Measurements from ENCODE around the gene DIRAS2. TPM values are rescaled to one million over a fixed set of nuclear protein-coding genes. Genes with fewer than 3 reads are reported as not detected.

Gene DIRAS2
- polyA plus RNA-seq, 1 donor (not counting 4 experiments of a cell fraction or from before 2014, with no cell fraction given): not detected

- Histone ChIP-seq H2AFZ (ENCODE audit: control insufficient read depth, low read length) (no peak overlapping the region), H3K4me1 (ENCODE audit: control insufficient read depth, extremely low read depth, insufficient read depth, low read length) (no peaks in the 10 kb centered on the region), H4K20me1 (ENCODE audit: control insufficient read depth, extremely low read depth, insufficient read depth, low read length) (no peaks in the 10 kb centered on the region), H3K36me3 (ENCODE audit: control insufficient read depth in 2 of 2, extremely low read depth in 1 of 2, insufficient read depth in 2 of 2, low read length in 2 of 2) (no peaks in the 10 kb centered on the region), H3K9me1 (ENCODE audit: control insufficient read depth, extremely low read depth, insufficient read depth, low read length) (no peaks in the 10 kb centered on the region), H3K4me3 (ENCODE audit: control insufficient read depth in 2 of 3, extremely low read depth in 1 of 3, insufficient read depth in 2 of 3, low read depth in 1 of 3, low read length in 3 of 3) (no peak overlapping the region), H3K9ac (ENCODE audit: control insufficient read depth, extremely low read depth, insufficient read depth, low read length) (no peak overlapping the region), H3K27me3 (ENCODE audit: control insufficient read depth, extremely low read depth, insufficient read depth, low read length) (peaks cover 9% of the 10 kb centered on the region), H3K27ac (ENCODE audit: control insufficient read depth, insufficient read depth, low read length) (no peak overlapping the region), H3K4me2 (ENCODE audit: control insufficient read depth, extremely low read depth, insufficient read depth, low read depth, low read length) (no peak overlapping the region), H3K79me2 (ENCODE audit: control insufficient read depth, insufficient read depth, low read length) (no peaks in the 10 kb centered on the region), H3K9me3 (ENCODE audit: control insufficient read depth, low read depth, low read length) (no peaks in the 10 kb centered on the region)
- dilution Hi-C loops (cut with MboI; ENCODE audit: extremely low pct_ligation_motif_present, low sequenced_read_pairs): no loop called here
- TF ChIP-seq CTCF (optimal IDR thresholded peaks at IDR 0.05 in 1 of 3, IDR thresholded peaks at IDR 0.05 in 1 of 3, conservative IDR thresholded peaks at IDR 0.05 in 1 of 3; ENCODE audit: extremely low read depth in 1 of 3, insufficient read depth in 2 of 3, low read length in 3 of 3): no peak
- no peak for TF ChIP-seq EZH2 (IDR thresholded peaks at IDR 0.05; ENCODE audit: low read length)
- no peak for DNase-seq (ENCODE audit: low read depth, low spot score)
- FAIRE-seq: no peak
Observed at GRCh38 chr9:90632647-90633207, 9.9 kb downstream of the DIRAS2 start.

GRCh38 chr9:90631964-90632363, 10.7 kb downstream of the DIRAS2 start:
- Histone ChIP-seq H3K4me1 (ENCODE audit: control insufficient read depth, extremely low read depth, insufficient read depth, low read length) (no peaks in the 10 kb centered on the region), H3K4me3 (ENCODE audit: control insufficient read depth in 2 of 3, extremely low read depth in 1 of 3, insufficient read depth in 2 of 3, low read depth in 1 of 3, low read length in 3 of 3) (no peak overlapping the region), H2AFZ (ENCODE audit: control insufficient read depth, low read length) (no peak overlapping the region), H3K4me2 (ENCODE audit: control insufficient read depth, extremely low read depth, insufficient read depth, low read depth, low read length) (no peak overlapping the region), H3K27ac (ENCODE audit: control insufficient read depth, insufficient read depth, low read length) (no peak overlapping the region), H4K20me1 (ENCODE audit: control insufficient read depth, extremely low read depth, insufficient read depth, low read length) (no peaks in the 10 kb centered on the region), H3K9ac (ENCODE audit: control insufficient read depth, extremely low read depth, insufficient read depth, low read length) (no peak overlapping the region), H3K9me3 (ENCODE audit: control insufficient read depth, low read depth, low read length) (no peaks in the 10 kb centered on the region), H3K27me3 (ENCODE audit: control insufficient read depth, extremely low read depth, insufficient read depth, low read length) (peaks cover 9% of the 10 kb centered on the region), H3K36me3 (ENCODE audit: control insufficient read depth in 2 of 2, extremely low read depth in 1 of 2, insufficient read depth in 2 of 2, low read length in 2 of 2) (no peaks in the 10 kb centered on the region), H3K9me1 (ENCODE audit: control insufficient read depth, extremely low read depth, insufficient read depth, low read length) (no peaks in the 10 kb centered on the region), H3K79me2 (ENCODE audit: control insufficient read depth, insufficient read depth, low read length) (no peaks in the 10 kb centered on the region)
- TF ChIP-seq CTCF (optimal IDR thresholded peaks at IDR 0.05 in 1 of 3, IDR thresholded peaks at IDR 0.05 in 1 of 3, conservative IDR thresholded peaks at IDR 0.05 in 1 of 3; ENCODE audit: extremely low read depth in 1 of 3, insufficient read depth in 2 of 3, low read length in 3 of 3) (no peak), EZH2 (IDR thresholded peaks at IDR 0.05; ENCODE audit: low read length) (no peak)
- dilution Hi-C loops (cut with MboI; ENCODE audit: extremely low pct_ligation_motif_present, low sequenced_read_pairs): no loop called here
- DNase-seq (ENCODE audit: low read depth, low spot score) (no peak), FAIRE-seq (no peak)

Measured in keratinocyte (primary cell).